CD14-positive monocyte (primary cell): ENCODE data around the gene TAF5. TPM values are rescaled to one million over a fixed set of nuclear protein-coding genes. Genes with fewer than 3 reads are reported as not detected.

Experiments
- DNase-seq, 3 donors: peaks; one replicate each; pipeline ENCODE4 v3.0.0-alpha.2; 2011 to 2022
- H2AFZ ChIP-seq: 2 replicates; pipeline ENCODE4 v1.6.0; 2012; ENCODE audit warnings: mild to moderate bottlenecking, low read depth, low read length, inconsistent platforms; ENCODE audit not compliant: insufficient read depth, poor library complexity, severe bottlenecking
- H3K27ac ChIP-seq, 2 donors: 1 replicate in 1 of 2; 2 replicates in 1 of 2; pipeline ENCODE4 v1.5.1; 2012 to 2013; ENCODE audit warnings: low read length in 2 of 2, control low read depth in 1 of 2, inconsistent platforms in 1 of 2, low read depth in 1 of 2, mild to moderate bottlenecking in 1 of 2
- H3K27me3 ChIP-seq, 2 donors: one replicate each; pipeline versions ENCODE4 v1.6.0 to v1.6.1; 2011 to 2013; ENCODE audit warnings: low read length in 2 of 2; ENCODE audit not compliant: control insufficient read depth in 2 of 2, insufficient read depth in 2 of 2
- H3K36me3 ChIP-seq, 2 donors: replicated peaks in 1 of 2; 1 replicate in 1 of 2; 2 replicates in 1 of 2; pipeline versions ENCODE4 v1.5.1 to v1.6.1; 2012 to 2013; ENCODE audit warnings: low read length in 2 of 2, control low read depth in 1 of 2, inconsistent platforms in 1 of 2, mild to moderate bottlenecking in 1 of 2; ENCODE audit not compliant: insufficient read depth in 2 of 2, control insufficient read depth in 1 of 2
- H3K4me1 ChIP-seq, 2 donors: 1 replicate in 1 of 2; 2 replicates in 1 of 2; pipeline versions ENCODE4 v1.5.1 to v1.6.1; 2012 to 2013; ENCODE audit warnings: low read length in 2 of 2, control low read depth in 1 of 2, inconsistent platforms in 1 of 2, mild to moderate bottlenecking in 1 of 2, moderate library complexity in 1 of 2; ENCODE audit not compliant: insufficient read depth in 2 of 2, control insufficient read depth in 1 of 2
- H3K4me2 ChIP-seq: replicated peaks from 2 replicates; pipeline ENCODE3; 2012; ENCODE audit warnings: low read length, moderate library complexity, mild to moderate bottlenecking; ENCODE audit not compliant: poor library complexity, severe bottlenecking; ENCODE audit errors: extremely low read depth
- H3K4me3 ChIP-seq, 3 experiments: fragments of 200-600 bp in 1 of 3; sonication (generic) in 1 of 3; replicated peaks in 1 of 3; 1 replicate in 2 of 3; 2 replicates in 1 of 3; pipeline ENCODE4 v1.5.1; 2011 to 2013; ENCODE audit warnings: low read length in 3 of 3, mild to moderate bottlenecking in 3 of 3, control low read depth in 2 of 3, low read depth in 2 of 3, inconsistent platforms in 1 of 3, moderate library complexity in 1 of 3
- H3K79me2 ChIP-seq: 2 replicates; pipeline ENCODE4 v1.6.0; 2012; ENCODE audit warnings: mild to moderate bottlenecking, control low read depth, inconsistent platforms, low read length, moderate library complexity; ENCODE audit not compliant: insufficient read depth
- H3K9ac ChIP-seq: 2 replicates; pipeline ENCODE4 v1.6.0; 2017; ENCODE audit warnings: low read length, mild to moderate bottlenecking; ENCODE audit not compliant: insufficient read depth, poor library complexity, severe bottlenecking
- H3K9me3 ChIP-seq, 2 donors: replicated peaks in 1 of 2; 1 replicate in 1 of 2; 2 replicates in 1 of 2; pipeline versions ENCODE4 v1.5.1 to v1.6.1; 2012 to 2013; ENCODE audit warnings: low read length in 2 of 2, control low read depth in 1 of 2; ENCODE audit not compliant: control insufficient read depth in 1 of 2, insufficient read depth in 1 of 2
- H4K20me1 ChIP-seq: 2 replicates; pipeline ENCODE4 v1.6.0; 2012; ENCODE audit warnings: mild to moderate bottlenecking, low read length, control low read depth, moderate library complexity; ENCODE audit not compliant: insufficient read depth
- H3K27ac Mint-ChIP-seq, 7 donors: one replicate each; pipeline ENCODE4 v1.8.0; 2020; ENCODE audit warnings: mild to moderate bottlenecking in 7 of 7, mixed read lengths in 7 of 7, moderate library complexity in 6 of 7, inconsistent platforms in 2 of 7
- H3K27me3 Mint-ChIP-seq, 3 donors: one replicate each; pipeline ENCODE4 v1.8.0; 2021 to 2022; ENCODE audit warnings: low read depth in 3 of 3, mild to moderate bottlenecking in 3 of 3, mixed read lengths in 3 of 3, moderate library complexity in 3 of 3, inconsistent platforms in 1 of 3
- H3K36me3 Mint-ChIP-seq, 2 donors: one replicate each; pipeline ENCODE4 v1.8.0; 2020; ENCODE audit warnings: mixed read lengths in 2 of 2, inconsistent platforms in 1 of 2, mild to moderate bottlenecking in 1 of 2
- H3K4me1 Mint-ChIP-seq: one replicate; pipeline ENCODE4 v1.8.0; 2020; ENCODE audit warnings: mild to moderate bottlenecking, mixed read lengths
- H3K4me3 Mint-ChIP-seq, 2 donors: one replicate each; pipeline ENCODE4 v1.8.0; 2020; ENCODE audit warnings: mild to moderate bottlenecking in 2 of 2, mixed read lengths in 2 of 2, moderate library complexity in 1 of 2
- H3K9me3 Mint-ChIP-seq, 7 donors: one replicate each; pipeline ENCODE4 v1.8.0; 2020 to 2022; ENCODE audit warnings: mixed read lengths in 7 of 7, mild to moderate bottlenecking in 6 of 7, moderate library complexity in 6 of 7, inconsistent platforms in 2 of 7
- CTCF ChIP-seq: fragments of 200-600 bp; IDR thresholded peaks from one replicate; pipeline ENCODE4 v1.8.0; 2022; ENCODE audit warnings: antibody characterized with exemption, mild to moderate bottlenecking
- WGBS: methylation state at CpG from one replicate; pipeline ENCODE4 v1.1.5; 2013; ENCODE audit warnings: missing lambda C conversion rate; ENCODE audit not compliant: insufficient coverage; 5-methylcytosine and 5-hydroxymethylcytosine counted together
- intact Hi-C, 2 donors: fragments of 100-400 bp; cut with micrococcal nuclease; formaldehyde crosslinking; loops; one replicate each; pipeline versions ENCODE4 v1.15.0 to v1.15.1; 2023
- polyA plus RNA-seq, 3 donors: library from polyadenylated mRNA; depleted of rRNA in 1 of 3; unstranded in 2 of 3; stranded (reverse) in 1 of 3; fragments of 300-500 nt in 2 of 3; fragments of >200 nt in 1 of 3; fragmentation: Illumina TruSeq in 2 of 3; gene quantifications; 1 replicate in 2 of 3; 2 replicates in 1 of 3; pipeline ENCODE4 v1.2.3, GENCODE V29; 2012 to 2021

Gene TAF5
- polyA plus RNA-seq, 3 donors, result 1.0 to 2.4 (median 2.4) TPM

GRCh38 chr10:103367379-103367781 is 396 bp upstream of the TAF5 start:
- Histone ChIP-seq H3K9me3 (no peaks in the 10 kb centered on the region), H3K4me1 (peaks cover 15 to 16% of the 10 kb centered on the region in 2 donors), H3K36me3 (peaks cover 0 to 10% of the 10 kb centered on the region in 2 donors), H3K79me2 (peaks cover 39% of the 10 kb centered on the region), H3K4me2 (peak overlapping the region; percentile 98), H4K20me1 (peaks cover 3% of the 10 kb centered on the region), H3K27ac (peak overlapping the region; percentile 65 to 77), H2AFZ (peak overlapping the region; percentile 95), H3K27me3 (no peaks in the 10 kb centered on the region), H3K9ac (peak overlapping the region; percentile 84), H3K4me3 (peak overlapping the region; percentile 69 to 93 (median 85))
- Mint-ChIP-seq H3K4me3 (peak overlapping the region; percentile 83 to 84), H3K36me3 (peaks cover 2 to 5% of the 10 kb centered on the region in 2 donors), H3K27ac (peak overlapping the region; percentile 83 to 93 (median 87)), H3K27me3 (peaks cover 0 to 2% (median 0%) of the 10 kb centered on the region in 3 donors), H3K4me1 (peaks cover 6% of the 10 kb centered on the region), H3K9me3 (no peaks in the 10 kb centered on the region)
- intact Hi-C loops, result no loop called here
- TF ChIP-seq CTCF, result no peak
- 100% methylated on average over 1 of the region's 10 CpGs for WGBS
- no peak for DNase-seq

- peaks cover 11% of the 10 kb centered on the region in 2 donors for H3K4me1 ChIP-seq
- H3K4me2 ChIP-seq, result no peak overlapping the region
- peaks cover 41% of the 10 kb centered on the region for H3K79me2 ChIP-seq
- peaks cover 3% of the 10 kb centered on the region for H4K20me1 ChIP-seq
- H3K4me1 Mint-ChIP-seq, result peaks cover 4% of the 10 kb centered on the region
- H3K27me3 ChIP-seq, result no peaks in the 10 kb centered on the region
- H3K27ac ChIP-seq, result no peak overlapping the region
- H3K9ac ChIP-seq, result no peak overlapping the region
- H3K4me3 ChIP-seq, result no peak overlapping the region
- intact Hi-C loops, result no loop called here
- H2AFZ ChIP-seq, result no peak overlapping the region
- H3K36me3 ChIP-seq, result peaks cover 44 to 67% of the 10 kb centered on the region in 2 donors
- no peaks in the 10 kb centered on the region for H3K9me3 ChIP-seq
- DNase-seq, result no peak
- no peak for TF ChIP-seq CTCF
- no peak overlapping the region for H3K27ac Mint-ChIP-seq
- H3K36me3 Mint-ChIP-seq, result peaks cover 39 to 53% of the 10 kb centered on the region in 2 donors
- H3K9me3 Mint-ChIP-seq, result no peaks in the 10 kb centered on the region
- 100% methylated on average over 1 of the region's 3 CpGs for WGBS
- H3K4me3 Mint-ChIP-seq, result no peak overlapping the region
- H3K27me3 Mint-ChIP-seq, result peaks cover 0 to 2% (median 0%) of the 10 kb centered on the region in 3 donors
Observed at GRCh38 chr10:103373544-103373943, 5.8 kb downstream of the TAF5 start.
